Measurements from ENCODE around the gene ZFPL1. TPM values are rescaled to one million over a fixed set of nuclear protein-coding genes. Genes with fewer than 3 reads are reported as not detected.

Gene ZFPL1
- total and polyA plus RNA-seq, 9 of the 15 experiments (the other 6 are each of a cell fraction or from before 2014, with no cell fraction given): 3.7 to 37.5 (median 22.7) TPM

GRCh38 chr11:65112546-65113360 lies 28.7 kb downstream of the ZFPL1 start (continued):
- TF ChIP-seq DNMT1 (IDR thresholded peaks at IDR 0.05) (no peak), ETV5 (CRISPR knock-in tag; IDR thresholded peaks at IDR 0.05; ENCODE audit: low read depth) (peak; percentile 64), FIP1L1 (IDR thresholded peaks at IDR 0.05; ENCODE audit: low read depth, low read length, poor library complexity, severe bottlenecking) (peak; percentile 96), ETS1 (conservative IDR thresholded peaks at IDR 0.05; ENCODE audit: control insufficient read depth, low read depth, low read length) (no peak; the same call in 1 of the 2 replicates), NELFE (IDR thresholded peaks at IDR 0.05; ENCODE audit: insufficient read depth, insufficient read length) (no peak), ZNF764 (CRISPR knock-in tag; IDR thresholded peaks at IDR 0.05; ENCODE audit: low read depth) (no peak), ZNF23 (CRISPR knock-in tag; IDR thresholded peaks at IDR 0.05) (no peak), TFAP4 (CRISPR knock-in tag; IDR thresholded peaks at IDR 0.05; ENCODE audit: borderline replicate concordance) (peak; percentile 76), SMAD4 (CRISPR knock-in tag; conservative IDR thresholded peaks at IDR 0.05) (peak; percentile 56), RAD21 (CRISPR knock-in tag; conservative IDR thresholded peaks at IDR 0.05 in 1 of 2, IDR thresholded peaks at IDR 0.05 in 1 of 2) (peak; percentile 43 to 58), TBL1XR1 (IDR thresholded peaks at IDR 0.05; ENCODE audit: low read length in 2 of 2) (no peak; a peak in 1 of 4 replicates), MAFF (IDR thresholded peaks at IDR 0.05; ENCODE audit: low read length) (no peak), HNRNPUL1 (IDR thresholded peaks at IDR 0.05; ENCODE audit: low read length) (peak; percentile 23; the same call in 1 of the 2 replicates), FOXJ3 (CRISPR knock-in tag; IDR thresholded peaks at IDR 0.05) (no peak), BACH1 (tag; IDR thresholded peaks at IDR 0.05) (no peak), ILF3 (IDR thresholded peaks at IDR 0.05; ENCODE audit: borderline replicate concordance) (0 out of 2 replicates have a peak, but pooled peaks have one; percentile 78), CCNT2 (IDR thresholded peaks at IDR 0.05; ENCODE audit: borderline replicate concordance, extremely low read depth, insufficient read length, low read depth, low read length) (peak; percentile 88), HDAC6 (IDR thresholded peaks at IDR 0.05; ENCODE audit: low read depth, low read length) (no peak), MTF1 (CRISPR knock-in tag; IDR thresholded peaks at IDR 0.05; ENCODE audit: borderline replicate concordance) (no peak), MCM3 (IDR thresholded peaks at IDR 0.05) (no peak), MED1 (CRISPR knock-in tag; IDR thresholded peaks at IDR 0.05; ENCODE audit: borderline replicate concordance) (no peak), XRCC3 (IDR thresholded peaks at IDR 0.05) (no peak), ZNF280B (CRISPR knock-in tag; IDR thresholded peaks at IDR 0.05) (no peak), KLF10 (CRISPR knock-in tag; IDR thresholded peaks at IDR 0.05) (no peak), C11orf30 (IDR thresholded peaks at IDR 0.05; ENCODE audit: low read depth) (no peak), STAG1 (CRISPR knock-in tag; IDR thresholded peaks at IDR 0.05; ENCODE audit: borderline replicate concordance) (no peak)

Data from K562 (cell line).